A673 (cell line): Measurements from ENCODE around the gene ITPR2. TPM values are rescaled to one million over a fixed set of nuclear protein-coding genes. Genes with fewer than 3 reads are reported as not detected.
A peak's percentile ranks its signal among the peaks of the same experiment; 100 is the strongest.
"Not testable (repeated sequence)": the region's sequence is repeated elsewhere in the genome, so short reads cannot be mapped to it uniquely, and the experiment has no call there.

Source experiments
- BruUV-seq: library from RNA; stranded (reverse); fragments of 400-500 nt; replicated peaks from 2 replicates; lab custom pipeline; 2021; lab: Mats Ljungman, UMichigan
- CTCF ChIA-PET: fragments of 300-600 bp; sonication (Branson Sonifier 250); formaldehyde crosslinking; loops from one replicate; lab custom pipeline; 2022; ENCODE audit warnings: antibody characterized with exemption; lab: Charles Lee
- POLR2A ChIA-PET: fragments of 300-600 bp; sonication (Branson Sonifier 250); formaldehyde crosslinking; loops from one replicate; lab custom pipeline; 2022; ENCODE audit warnings: antibody characterized with exemption; ENCODE audit not compliant: low non-redundant PET; lab: Charles Lee
- DNase-seq: peaks from one replicate; pipeline ENCODE4 v3.0.0-alpha.2; 2015; ENCODE audit warnings: low spot score
- H3K27ac ChIP-seq: fragments of 200-600 bp; sonication (generic); 2 replicates; pipeline ENCODE4 v1.5.1; 2016; ENCODE audit warnings: mixed run types, low read depth, mild to moderate bottlenecking, mixed read lengths, antibody characterized with exemption, low read length; ENCODE audit not compliant: poor library complexity, severe bottlenecking
- H3K27me3 ChIP-seq: fragments of 200-600 bp; sonication (generic); replicated peaks from 2 replicates; pipeline ENCODE4 v1.6.1; 2017; ENCODE audit warnings: mixed run types, low read depth, mild to moderate bottlenecking, mixed read lengths, antibody characterized with exemption, low read length; ENCODE audit not compliant: insufficient read depth, poor library complexity
- H3K36me3 ChIP-seq: fragments of 200-600 bp; sonication (generic); 2 replicates; pipeline ENCODE4 v1.6.1; 2016; ENCODE audit warnings: mixed run types, mild to moderate bottlenecking, mixed read lengths, antibody characterized with exemption, low read length; ENCODE audit not compliant: insufficient read depth, poor library complexity, severe bottlenecking
- H3K4me1 ChIP-seq: fragments of 200-600 bp; sonication (generic); 2 replicates; pipeline ENCODE4 v1.6.1; 2017; ENCODE audit warnings: mixed run types, mild to moderate bottlenecking, mixed read lengths, antibody characterized with exemption, low read length; ENCODE audit not compliant: insufficient read depth, poor library complexity, severe bottlenecking
- H3K4me3 ChIP-seq: fragments of 200-600 bp; sonication (generic); 2 replicates; pipeline ENCODE4 v1.5.1; 2016; ENCODE audit warnings: low read depth, mixed run types, mild to moderate bottlenecking, mixed read lengths, low read length; ENCODE audit not compliant: poor library complexity, severe bottlenecking
- H3K9me3 ChIP-seq: fragments of 200-600 bp; sonication (generic); 2 replicates; pipeline ENCODE4 v1.6.1; 2016; ENCODE audit warnings: mixed run types, low read depth, mild to moderate bottlenecking, mixed read lengths, antibody characterized with exemption, low read length; ENCODE audit not compliant: poor library complexity, severe bottlenecking
- CTCF ChIP-seq: fragments of 300-800, 200-600 bp; sonication (generic); conservative IDR thresholded peaks from 2 replicates; pipeline ENCODE4 v1.5.1; 2017; ENCODE audit warnings: low read depth, mild to moderate bottlenecking, antibody characterized with exemption, low read length, moderate library complexity, mixed read lengths
- EZH2 ChIP-seq: fragments of 200-600 bp; sonication (generic); IDR thresholded peaks from 2 replicates; pipeline ENCODE4 v1.6.1; 2017; ENCODE audit warnings: borderline replicate concordance, low read depth, mild to moderate bottlenecking, mixed read lengths, antibody characterized with exemption, low read length; ENCODE audit not compliant: poor library complexity, severe bottlenecking
- intact Hi-C: fragments of 100-400 bp; cut with micrococcal nuclease; formaldehyde crosslinking; loops from one replicate; pipeline ENCODE4 v1.10.0; 2022; ENCODE audit not compliant: unreplicated experiment
- total RNA-seq: library from RNA; stranded (reverse); gene quantifications from 2 replicates; pipeline ENCODE4 v1.2.3, GENCODE V29; 2021

The ITPR2 gene
- total RNA-seq, 1 experiment from 2014 or later: 22.6 TPM

- BruUV-seq: no TSS peak
- TF ChIP-seq EZH2 (no peak), CTCF (no peak)
- H3K4me3 ChIP-seq: no peak overlapping the region
- POLR2A ChIA-PET: no interaction called here
- peaks cover 48% of the 10 kb centered on the region for H3K4me1 ChIP-seq
- H3K27ac ChIP-seq: peak overlapping the region; percentile 20
- intact Hi-C loops: no loop called here
- H3K36me3 ChIP-seq: peaks cover 8% of the 10 kb centered on the region
- CTCF ChIA-PET: interaction anchor here (1.5 kb wide), 1 partner anchor 21 kb away, joined by 5 read pairs; no protein-coding TSS in a partner anchor
- no peaks in the 10 kb centered on the region for H3K27me3 ChIP-seq
- peak; percentile 45 for DNase-seq
- peaks cover 15% of the 10 kb centered on the region for H3K9me3 ChIP-seq
Measured at GRCh38 chr12:26680727-26681455, 152.1 kb downstream of the ITPR2 start.

GRCh38 chr12:26678697-26679660 lies 154.0 kb downstream of the ITPR2 start:
- POLR2A ChIA-PET: interaction anchor here (0.7 kb wide), 1 partner anchor 49 kb away, joined by 8 read pairs; no protein-coding TSS in a partner anchor
- no peak for TF ChIP-seq EZH2
- no peak for TF ChIP-seq CTCF
- H3K27me3 ChIP-seq: no peaks in the 10 kb centered on the region
- BruUV-seq: no TSS peak
- CTCF ChIA-PET: interaction anchor here (0.6 kb wide), 1 partner anchor 179 kb away, joined by 3 read pairs; no protein-coding TSS in a partner anchor
- peaks cover 12% of the 10 kb centered on the region for H3K9me3 ChIP-seq
- DNase-seq: peak; percentile 94
- H3K36me3 ChIP-seq: peaks cover 8% of the 10 kb centered on the region
- peaks cover 48% of the 10 kb centered on the region for H3K4me1 ChIP-seq
- H3K27ac ChIP-seq: peak overlapping the region; percentile 74
- H3K4me3 ChIP-seq: peak overlapping the region; percentile 10
- intact Hi-C loops: no loop called here

- DNase-seq, H3K9me3 ChIP-seq, H3K4me1 ChIP-seq, H3K36me3 ChIP-seq, BruUV-seq, CTCF ChIA-PET, H3K27me3 ChIP-seq, intact Hi-C loops, H3K27ac ChIP-seq, POLR2A ChIA-PET, H3K4me3 ChIP-seq: not testable (repeated sequence)
Measured at GRCh38 chr12:26671487-26671886, 161.5 kb downstream of the ITPR2 start.
